GM18517 (cell line): ENCODE results near the gene PGA5.

Experiments used
- ATAC-seq: cut with Tn5 transposase; IDR thresholded peaks from one replicate; pipeline ENCODE4 v1.9.1; 2021; ENCODE audit warnings: mild to moderate bottlenecking, moderate library complexity; ENCODE audit not compliant: unreplicated experiment

PGA5 gene

DNA sequence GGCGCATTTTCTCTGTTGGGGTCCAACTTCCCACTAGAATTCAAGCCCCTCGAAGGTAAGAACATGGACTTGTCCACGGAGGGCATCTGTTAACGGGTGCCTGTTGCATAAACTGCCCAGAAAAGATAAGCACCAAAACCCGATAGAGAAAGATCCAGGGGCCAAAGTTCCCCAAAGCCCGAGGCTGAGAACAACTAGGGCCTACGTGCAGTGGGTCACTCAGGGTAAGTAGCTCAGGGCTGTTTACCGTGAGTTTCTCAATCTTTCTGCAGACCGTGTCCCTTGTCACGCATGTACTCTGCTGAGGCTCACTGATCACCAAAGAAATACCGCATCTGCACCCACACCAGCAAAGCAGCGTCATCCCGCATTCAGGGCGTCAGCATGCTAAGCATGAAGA lies 24.4 kb downstream of the PGA5 start:
- ATAC-seq: no peak

DNA sequence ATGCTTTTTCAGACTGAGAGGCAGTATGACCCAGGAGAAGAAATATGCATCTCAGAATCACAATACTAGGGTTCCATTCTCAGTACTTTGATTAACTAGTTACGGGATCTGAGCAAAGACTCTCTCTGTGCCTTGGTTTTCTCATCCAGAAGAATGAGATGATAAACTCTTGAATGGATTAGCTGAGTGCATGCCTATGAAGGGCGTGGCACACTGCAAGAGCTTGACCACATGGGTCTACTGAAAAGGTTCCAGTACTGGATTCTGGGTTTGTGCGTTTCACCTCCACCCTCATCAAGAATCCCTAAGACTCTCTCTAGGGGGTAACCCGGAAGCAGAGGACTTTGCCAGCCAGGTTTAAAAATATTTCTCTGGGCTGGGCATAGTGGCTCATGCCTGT lies 25.6 kb downstream of the PGA5 start:
- ATAC-seq: no peak

DNA sequence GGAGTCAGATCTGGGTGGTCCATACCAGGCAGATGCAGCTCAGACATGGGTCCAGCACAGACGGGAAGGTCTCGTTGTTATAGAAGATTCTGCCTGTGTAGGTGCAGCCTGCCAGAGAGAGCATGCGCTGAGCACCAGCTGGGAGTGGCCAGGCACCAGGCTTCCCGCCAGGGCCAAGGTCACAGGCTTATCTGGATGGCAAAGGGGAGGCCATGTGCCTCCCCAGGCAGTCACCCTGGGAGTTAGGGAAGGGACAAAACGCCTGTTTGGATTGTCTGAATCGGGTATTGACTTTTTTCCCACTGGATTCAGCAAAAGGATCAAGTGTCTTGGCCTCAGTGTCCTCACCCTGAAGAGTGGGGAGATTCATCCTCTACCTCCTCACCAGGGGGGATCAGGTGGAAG lies 26.5 kb downstream of the PGA5 start:
- no peak for ATAC-seq

DNA sequence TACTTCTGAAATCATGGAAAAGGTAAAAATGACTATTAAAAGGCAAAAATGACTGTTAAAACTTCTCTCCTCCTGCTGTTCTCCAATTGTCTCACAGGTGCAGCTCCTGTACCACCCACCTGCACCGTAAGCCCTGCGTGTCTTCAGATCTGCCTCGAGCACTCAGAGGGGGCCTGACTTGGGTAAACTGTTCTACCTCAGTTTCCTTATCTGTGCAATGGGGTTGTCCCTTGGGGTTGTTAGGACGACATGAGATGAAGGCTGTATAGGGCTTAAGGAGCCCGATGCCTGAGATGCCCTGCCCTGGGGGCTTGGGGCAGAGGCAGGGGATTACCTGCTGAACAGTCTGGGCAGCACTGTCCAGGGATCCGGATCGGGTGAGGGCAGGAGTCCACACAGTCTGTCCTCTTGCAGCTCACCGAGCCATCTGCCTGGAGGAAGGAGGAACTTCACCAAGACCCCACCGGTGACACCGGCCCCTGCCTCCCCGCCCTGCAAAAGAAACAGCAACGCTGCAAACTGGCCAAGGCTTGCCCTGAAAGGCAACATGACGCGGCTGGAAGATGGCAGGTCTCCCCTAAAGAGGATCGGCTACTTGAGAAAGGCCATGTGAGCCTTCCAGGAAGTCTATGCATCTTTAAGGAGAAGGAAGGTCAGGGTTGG lies 27.7 kb downstream of the PGA5 start:
- no peak for ATAC-seq

DNA sequence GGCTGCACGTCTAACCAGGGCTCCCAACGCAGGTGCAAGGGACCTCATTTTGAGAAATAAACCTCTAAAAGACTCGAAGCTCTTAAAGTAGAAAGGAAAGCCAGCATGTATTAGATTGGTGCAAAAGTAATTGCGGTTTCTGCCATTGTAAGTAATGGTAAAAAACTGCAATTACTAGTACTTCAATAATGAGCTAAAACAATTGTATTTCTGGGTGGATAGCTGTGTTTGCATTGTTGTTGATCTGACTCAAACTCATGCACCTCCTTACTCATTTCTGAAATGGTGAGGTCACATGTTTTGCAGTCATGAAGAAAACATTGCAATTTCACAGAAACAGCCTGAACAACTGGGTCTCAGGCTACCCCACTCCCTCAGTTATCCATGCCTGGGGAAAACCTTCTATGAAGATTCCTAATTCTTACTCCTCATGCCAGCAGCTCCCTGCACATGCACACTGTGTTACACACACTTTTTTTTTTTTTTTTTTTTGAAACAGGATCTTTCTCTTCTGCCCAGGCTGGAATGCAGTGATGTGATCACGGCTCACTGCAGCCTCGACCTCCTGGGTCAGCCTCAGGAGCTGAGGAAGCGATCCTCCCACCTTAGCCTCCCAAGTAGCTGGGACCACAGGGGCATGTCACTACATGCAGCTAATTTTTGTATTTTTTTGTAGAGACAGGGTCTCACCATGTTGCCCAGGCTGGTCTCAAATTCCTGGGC lies 29.5 kb downstream of the PGA5 start:
- ATAC-seq: no peak

DNA sequence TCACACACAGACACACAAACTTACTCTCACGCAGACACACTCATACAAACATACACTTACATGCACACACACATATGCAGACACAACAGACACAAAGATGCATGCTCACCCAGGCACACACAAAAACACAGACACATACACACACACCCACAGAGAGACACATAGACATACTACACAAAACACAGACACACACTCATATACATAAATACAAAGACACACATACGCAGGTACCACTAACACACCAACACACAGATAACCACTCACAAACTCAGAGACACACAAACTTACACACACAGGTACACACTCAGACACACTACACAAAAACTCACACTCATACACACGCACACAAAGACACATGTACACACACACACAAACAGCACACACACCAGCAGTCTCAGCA lies 31.8 kb downstream of the PGA5 start:
- ATAC-seq: no peak

DNA sequence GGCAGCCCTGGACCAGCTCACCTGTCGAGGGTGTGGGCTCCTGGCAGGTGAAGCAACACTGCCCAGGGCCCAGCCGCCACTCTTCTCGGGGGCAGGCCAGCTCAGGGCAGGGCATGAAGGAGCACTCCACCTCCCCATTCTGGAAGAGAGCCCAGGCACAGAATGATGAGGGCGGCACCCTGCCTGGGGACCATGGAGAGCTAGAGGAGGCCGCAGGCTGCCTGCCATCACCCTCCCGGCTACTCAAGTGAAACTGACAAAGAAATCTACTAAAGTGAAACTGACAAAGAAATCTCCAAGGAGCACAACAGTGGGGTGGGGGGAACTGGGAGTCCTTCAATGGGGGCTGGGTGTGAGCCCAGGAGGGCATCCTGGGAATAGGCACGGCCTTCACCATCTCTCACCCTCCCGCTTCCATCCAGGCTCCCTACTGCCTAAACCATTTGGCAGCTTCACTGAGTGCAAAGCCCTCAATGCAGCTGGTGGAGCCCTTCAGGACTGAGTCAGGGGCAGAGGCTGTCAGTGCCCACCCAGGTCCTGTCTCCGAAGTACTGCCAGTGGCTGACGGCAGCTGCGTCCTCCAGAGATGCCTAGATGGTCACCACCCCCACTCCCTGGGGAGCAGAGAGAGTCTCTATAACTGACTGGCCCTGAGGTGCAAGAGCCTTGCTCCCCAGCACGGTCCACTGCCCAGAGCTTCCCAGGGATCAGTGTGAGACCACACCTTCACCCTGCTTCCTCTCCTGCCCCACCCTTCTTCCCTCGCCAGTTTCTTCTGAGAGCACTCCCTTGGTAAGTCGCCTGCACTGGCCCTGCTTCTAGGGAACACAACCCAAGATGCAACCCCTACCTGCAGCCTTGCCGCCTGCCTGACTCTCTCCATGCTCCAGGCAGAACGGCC lies 32.5 kb downstream of the PGA5 start:
- no peak for ATAC-seq

DNA sequence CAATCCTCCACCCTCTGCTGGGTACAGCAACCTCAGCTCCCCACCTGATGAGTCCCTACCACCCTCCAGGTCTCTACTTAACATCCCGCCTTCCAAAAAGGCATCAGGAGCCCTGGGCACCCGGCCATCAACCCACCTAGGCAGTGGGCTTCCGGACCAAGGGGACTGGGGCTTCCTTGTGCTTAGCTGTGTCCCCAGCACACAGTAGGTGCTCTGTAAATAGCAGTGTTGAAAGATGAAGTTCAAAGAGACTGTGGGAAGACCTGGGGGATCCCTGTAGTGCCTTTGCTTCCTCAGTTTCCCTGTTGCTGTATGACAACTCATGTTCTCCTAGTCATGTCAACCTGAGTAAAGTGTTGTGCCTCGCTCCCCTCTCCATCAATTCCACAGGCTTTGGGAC lies 33.1 kb downstream of the PGA5 start:
- ATAC-seq: no peak

DNA sequence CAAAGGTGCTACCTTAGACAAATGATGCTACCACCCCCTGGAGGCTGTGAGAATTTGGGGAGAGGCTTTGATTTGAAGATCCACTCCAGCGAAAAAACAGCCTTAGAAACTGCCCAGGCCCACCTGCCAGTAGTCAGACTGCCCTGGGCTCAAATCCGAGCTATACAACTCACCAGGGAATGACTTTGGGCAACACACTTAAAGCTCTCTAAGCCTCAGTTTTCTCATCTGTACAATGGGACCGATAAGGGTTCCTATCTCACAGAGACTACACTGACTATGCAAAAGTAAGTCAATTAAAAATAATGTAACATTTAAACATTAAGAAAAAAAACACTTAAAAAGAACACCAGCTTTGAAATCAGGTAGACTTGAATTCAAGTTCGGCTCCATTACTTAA lies 34.2 kb downstream of the PGA5 start:
- no peak for ATAC-seq

DNA sequence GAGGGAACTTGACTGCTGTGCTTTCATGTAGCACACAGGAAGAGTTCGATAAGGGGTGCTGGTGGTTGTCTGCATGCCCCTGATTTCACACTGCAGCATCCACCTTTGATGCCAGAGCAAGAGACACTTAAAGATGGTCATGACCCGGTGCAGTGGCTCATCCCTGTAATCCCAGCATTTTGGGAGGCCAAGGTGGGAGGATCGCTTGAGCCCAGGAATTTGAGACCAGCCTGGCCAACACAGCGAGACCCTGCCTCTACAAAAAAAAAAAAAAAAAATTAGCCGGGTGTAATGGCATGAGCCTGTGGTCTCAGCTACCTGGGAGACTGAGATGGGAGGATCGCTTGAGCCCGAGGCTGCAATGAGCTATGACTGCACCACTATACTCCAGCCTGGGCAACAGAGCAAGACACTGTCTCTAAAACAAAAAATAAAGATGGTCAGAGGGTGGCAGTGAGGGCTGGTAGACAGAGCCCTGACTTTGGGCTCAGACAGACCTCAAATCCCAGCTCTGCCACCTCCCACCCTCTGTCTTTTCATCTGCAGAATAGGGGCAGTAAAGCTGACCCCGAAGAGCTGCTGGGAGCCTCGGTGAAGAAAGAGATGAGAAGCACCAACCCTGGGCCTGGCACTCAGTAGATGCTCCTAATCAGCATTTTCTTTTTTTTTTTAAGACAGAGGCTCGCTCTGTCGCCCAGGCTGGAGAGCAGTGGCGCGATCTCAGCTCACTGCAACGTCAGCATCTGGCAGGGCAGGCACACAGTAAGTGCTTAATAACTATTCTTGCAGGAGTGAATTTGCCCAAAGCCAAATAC lies 36.4 kb downstream of the PGA5 start:
- ATAC-seq: no peak

DNA sequence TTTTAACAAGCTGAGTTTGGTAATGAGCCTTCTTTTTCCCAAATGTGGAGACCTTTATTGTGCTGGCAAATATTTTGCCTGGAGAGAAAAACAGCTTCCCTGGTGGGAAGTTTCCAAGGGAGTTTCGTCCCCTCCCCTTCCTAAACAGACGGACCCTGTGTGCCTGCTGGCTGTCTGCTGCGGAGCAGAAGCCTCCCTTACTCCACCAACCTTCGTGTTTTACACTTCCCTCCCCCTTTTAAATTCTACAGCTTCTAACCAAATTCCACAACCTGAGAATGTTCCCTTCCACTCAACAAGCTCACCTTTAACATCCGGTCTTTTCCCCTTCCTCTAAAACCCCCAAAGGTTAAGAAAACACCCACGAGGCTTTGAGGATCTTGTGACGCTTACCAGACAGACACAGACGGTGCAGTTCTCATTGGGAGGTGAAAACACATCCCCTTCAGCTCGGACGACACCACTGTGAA lies 37.1 kb downstream of the PGA5 start:
- no peak for ATAC-seq

DNA sequence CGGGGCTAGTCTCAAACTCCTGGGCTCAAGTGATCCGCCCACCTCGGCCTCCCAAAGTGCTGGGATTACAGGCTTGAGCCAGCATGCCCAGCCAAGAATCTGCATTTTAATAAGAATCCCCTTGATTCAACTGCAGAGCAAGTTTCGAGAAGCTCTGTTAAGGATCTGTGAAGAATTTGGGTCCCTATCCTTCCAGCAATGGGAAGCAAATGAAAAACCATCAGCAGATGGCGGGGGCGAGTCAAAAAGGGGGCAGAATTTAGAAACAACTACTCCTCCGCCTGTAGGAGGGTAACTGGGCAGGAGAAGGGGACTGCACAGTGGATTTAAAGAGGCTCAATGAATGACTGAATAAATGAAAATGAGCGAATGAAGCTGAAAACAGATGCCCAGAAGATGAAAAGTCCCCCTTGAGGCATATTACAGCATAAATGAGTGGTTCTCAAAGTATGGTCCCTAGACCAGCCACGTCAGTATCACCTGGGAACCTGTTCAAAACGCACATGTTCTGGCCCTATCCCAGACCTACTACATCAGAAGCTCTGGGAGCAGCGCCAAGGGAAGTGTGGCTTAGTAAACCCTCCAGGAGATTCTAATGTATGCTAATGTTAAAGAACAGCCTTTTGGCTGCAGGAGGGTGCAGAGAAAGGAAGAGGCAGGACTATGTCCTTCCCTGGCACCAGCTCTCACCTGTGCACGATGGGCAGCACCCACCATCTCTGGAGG lies 39.1 kb downstream of the PGA5 start:
- ATAC-seq: no peak

DNA sequence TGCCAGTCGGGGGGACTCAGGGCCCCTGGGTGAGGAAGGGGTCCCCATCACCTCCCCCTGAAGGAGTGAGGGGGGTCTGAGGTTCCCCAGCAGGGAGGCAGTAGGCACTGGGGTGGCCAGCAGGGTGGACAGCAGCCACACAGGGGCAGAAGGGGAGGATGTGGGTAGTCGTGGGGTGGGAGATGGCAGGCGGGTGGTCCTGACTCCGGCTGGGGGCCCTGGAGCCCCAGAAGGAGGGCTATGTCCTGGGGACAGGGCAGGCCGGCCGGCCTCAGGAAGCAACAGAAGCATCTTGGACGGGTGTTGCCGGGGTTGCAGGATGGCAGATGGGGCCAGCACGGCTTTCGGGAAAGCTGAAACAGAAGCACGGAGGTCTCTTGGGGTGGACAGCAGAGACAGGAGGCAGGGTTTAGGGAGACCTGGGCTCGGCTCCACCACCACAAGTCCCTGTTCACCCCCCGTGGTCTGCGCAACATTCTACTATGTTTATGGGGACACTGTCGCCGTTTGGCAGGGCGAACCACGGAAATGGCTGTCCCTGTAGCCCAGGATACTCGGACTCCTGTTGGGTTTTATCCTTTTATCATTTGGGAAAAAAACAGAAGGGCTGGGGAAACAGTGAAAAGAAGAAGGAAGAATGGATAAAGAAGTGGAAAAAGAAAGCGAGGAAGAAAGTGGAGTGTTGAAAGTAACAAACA lies 40.1 kb downstream of the PGA5 start:
- ATAC-seq: no peak

DNA sequence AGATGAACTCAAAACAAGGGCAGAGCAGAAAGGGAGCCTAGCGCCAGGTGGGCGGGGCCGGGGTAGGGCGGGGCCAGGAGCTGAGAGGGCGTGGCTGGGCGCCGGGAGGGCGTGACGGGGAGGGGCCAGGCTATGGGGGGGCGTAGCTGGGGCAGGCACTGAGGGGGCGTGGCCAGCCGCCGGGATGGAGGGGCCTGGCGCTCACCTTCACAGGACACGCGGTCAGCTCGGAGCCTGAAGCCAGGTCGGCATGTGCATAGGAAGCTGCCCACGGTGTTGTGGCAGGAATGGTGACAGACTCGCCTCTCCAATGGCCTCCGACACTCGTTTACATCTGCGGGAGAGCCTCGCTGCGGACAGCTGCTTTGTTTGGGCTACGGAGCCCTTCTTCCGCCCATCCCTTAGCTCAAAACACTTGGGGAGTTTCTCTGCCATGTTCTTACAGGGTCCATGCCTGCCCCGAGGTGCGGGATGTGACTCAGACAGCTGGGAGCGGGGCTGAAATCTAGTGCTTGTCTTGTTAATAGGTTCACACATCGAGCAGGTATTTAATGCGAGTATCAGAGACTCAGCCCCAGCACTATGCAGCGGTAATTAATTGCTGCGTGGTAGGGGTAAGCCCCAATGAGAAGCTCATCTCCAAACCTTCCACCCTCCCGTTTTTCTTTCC lies 40.7 kb downstream of the PGA5 start:
- no peak for ATAC-seq

DNA sequence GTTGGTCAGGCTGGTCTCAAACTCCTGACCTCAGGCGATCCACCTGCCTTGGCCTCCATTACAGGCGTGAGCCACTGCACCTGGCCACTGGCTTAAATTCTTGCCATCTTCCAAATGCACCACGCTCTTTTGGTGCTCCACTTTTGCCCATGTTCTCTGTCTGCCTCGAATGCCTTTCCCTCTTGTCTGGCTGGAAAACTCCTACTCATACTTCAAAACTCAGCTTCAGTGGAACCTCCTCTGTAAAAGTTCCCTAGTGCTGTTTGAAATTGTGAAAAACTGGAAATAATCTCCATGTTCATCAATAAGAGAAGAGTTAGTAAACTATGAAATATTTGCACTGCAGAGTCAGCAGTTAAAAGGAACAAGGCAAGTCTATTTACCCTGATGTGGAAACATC lies 42.6 kb downstream of the PGA5 start:
- ATAC-seq: no peak

DNA sequence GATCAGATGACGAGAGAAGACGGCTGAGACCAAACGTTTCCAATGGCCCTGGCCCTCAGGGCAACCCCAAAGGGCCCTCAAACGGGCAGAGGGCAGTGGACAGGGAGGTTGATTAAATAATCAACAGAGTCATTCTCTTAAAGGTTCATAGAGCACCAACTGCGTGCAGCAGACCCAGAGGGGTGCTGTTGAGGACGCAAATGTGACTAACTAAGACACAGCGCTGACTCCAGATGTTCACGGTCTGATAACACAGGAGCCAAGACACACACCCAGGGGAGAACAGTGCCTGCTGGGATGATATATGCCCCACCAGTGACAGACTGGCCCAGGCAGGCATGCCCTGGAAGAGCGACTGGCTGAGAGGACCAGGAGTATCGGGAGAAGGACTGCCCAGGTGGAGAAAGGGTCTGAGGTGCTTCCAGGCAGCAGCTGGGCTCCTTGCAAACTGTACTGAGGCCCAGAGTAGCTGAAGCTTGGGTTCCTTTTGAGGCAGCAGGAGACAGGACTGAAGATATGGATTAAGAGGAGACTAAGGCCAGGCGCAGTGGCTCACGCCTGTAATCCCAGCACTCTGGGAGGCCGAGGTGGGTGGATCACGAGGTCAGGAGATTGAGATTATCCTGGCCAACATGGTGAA lies 46.5 kb downstream of the PGA5 start:
- no peak for ATAC-seq

DNA sequence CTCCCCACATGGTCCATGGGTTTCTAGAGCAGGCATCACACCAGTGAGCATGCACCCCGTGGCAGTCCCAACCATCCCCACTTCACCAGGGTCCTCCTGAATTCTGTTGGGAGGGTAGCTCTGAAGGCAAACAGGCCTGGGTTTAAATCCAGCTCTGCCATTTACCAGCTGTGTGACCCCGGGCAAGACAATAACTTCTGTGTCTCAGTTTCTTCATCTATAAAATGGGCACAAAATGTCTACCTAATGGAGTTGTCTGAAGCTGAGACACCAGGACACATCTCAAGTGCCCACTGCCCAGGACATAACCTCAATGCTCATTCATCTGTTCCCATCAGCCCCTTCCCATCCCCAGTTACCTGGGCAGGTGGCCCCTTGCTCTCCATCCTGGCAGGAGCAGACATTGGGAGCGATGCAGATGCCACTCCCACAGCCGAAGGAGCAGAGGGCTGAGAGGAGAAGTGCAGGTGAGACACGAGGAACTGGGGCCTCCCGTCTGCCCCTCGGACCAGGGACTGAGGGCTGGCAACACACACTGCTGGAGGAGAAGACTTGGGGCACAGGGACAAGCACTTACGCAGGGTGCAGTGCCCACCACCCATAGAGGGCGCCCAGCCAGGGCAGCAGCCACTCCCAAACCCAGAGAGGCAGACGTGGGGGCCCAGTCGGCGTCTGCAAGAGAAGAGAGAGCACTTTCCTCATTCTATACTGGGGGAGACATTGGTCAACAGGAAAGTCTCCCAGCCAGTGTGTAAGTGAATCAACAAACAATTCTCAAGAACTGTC lies 50.1 kb downstream of the PGA5 start:
- ATAC-seq: no peak

DNA sequence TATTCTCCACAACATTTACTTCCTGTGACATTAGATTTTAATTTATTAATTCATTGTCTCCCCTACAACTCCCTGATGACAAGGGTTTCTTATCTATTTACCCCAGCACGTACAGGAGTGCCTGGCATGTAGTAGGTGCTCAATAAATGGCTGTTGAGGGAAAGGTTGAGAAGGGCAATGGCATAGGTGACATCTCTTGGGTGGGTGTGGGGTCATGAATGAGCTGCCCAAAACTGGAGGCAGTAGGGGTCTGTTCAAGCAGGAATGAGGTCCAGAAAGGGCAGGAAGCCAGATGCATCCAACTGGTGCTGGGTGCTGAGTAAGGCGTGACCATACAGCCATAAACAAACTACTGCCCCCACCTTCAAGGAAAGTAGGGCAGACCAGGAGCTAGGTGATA lies 51.4 kb downstream of the PGA5 start:
- ATAC-seq: no peak
